Right lung (tissue), 5 donors: ENCODE measurements around the gene AMIGO1. TPM values are rescaled to one million over a fixed set of nuclear protein-coding genes. Genes with fewer than 3 reads are reported as not detected.

Source experiments
- DNase-seq, 2 donors: peaks; one replicate each; pipeline ENCODE4 v3.0.0-alpha.2; 2013
- polyA plus RNA-seq, 5 donors: library from polyadenylated mRNA; unstranded; fragments of 120-200 nt; gene quantifications; one replicate each; pipeline versions ENCODE4 v1.2.1 to v1.2.3, GENCODE V29; 2013; ENCODE audit warnings: inconsistent platforms in 1 of 5, low replicate concordance in 1 of 5; ENCODE audit not compliant: insufficient read length in 5 of 5, insufficient read depth in 1 of 5

Gene AMIGO1
- polyA plus RNA-seq, 5 donors: 2.6 to 5.1 (median 3.7) TPM

- no peak for DNase-seq
Measured at GRCh38 chr1:109508001-109508872, 1.3 kb downstream of the AMIGO1 start.

DNA sequence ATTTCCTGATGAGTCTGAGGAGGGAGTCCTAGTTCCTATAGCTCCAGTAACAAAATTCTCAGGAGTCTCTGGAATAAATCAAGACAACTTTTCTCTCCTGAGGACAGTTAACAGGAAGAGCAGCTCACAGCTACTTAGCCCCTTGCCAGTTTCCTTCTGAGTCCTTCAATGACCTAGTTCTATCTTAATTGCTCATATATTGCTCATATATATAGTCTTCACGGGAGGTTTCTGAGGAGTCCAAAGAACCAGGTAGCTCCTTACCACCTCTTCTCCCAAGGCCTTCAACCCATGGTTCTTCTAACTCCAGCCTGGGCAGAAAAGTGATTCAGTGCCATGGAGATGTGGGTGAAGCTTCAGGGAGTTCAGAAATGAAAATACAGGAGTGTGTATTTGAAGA lies 4.6 kb downstream of the AMIGO1 start:
- DNase-seq: no peak

GRCh38 chr1:109503935-109504334 lies 5.6 kb downstream of the AMIGO1 start:
- DNase-seq: no peak

DNA sequence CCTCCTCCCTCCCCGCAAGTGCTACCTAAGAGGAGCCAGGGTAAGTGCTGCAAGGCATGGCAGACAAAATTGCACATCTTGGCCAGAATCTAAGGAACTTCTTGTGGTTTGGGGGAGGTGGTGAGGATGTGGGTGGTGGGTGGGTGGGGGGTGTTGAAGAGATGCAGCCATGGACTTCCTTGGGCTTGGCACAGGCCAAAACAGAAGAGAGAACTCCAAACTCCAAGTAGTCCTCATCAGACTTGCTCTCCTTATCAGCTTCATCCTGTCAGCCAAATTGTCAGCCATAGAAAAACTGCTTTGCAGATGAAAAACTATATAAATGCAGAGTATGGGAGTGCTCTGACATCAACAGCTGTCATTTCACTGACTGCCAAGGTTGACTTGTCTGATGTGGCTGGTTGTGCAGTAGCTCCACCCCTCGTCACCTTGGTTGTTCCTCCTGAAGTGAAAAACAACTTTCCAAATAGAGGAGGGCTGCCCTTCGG lies 7.1 kb downstream of the AMIGO1 start:
- DNase-seq: no peak

DNA sequence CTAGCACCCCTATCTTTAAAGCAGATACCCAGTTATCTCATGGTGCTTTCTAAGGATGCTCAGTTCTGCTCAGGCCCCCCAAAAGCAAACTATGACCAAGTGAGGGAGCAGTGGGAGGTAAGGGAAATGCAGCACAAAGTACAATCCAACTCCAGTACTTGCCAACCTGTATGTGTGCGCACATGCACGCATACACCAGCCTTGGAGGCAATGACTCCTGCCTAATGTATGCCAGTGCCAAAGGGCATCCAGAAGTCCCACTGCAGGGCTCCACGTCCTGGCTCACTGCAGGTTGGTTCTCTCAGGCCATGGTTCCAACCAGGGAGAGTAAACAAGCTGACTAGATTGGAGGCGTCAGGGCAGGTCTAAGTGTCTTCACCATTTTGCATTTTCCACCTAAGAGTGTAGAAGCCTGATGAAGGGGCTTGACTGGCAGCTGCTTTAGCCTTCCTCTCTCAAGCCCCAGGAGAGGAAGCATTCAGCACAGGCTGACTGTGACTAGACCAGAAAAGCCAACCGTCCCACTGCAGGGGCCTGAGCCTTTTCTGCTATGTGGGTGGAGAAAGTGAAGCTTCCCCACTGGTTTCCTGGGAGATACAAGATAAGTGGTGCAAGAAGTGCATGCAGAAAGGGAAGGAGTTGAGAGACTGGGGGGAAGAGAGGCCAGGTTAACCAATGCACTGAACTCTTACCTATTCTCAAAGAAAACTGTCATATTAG lies 7.7 kb downstream of the AMIGO1 start:
- no peak for DNase-seq

DNA sequence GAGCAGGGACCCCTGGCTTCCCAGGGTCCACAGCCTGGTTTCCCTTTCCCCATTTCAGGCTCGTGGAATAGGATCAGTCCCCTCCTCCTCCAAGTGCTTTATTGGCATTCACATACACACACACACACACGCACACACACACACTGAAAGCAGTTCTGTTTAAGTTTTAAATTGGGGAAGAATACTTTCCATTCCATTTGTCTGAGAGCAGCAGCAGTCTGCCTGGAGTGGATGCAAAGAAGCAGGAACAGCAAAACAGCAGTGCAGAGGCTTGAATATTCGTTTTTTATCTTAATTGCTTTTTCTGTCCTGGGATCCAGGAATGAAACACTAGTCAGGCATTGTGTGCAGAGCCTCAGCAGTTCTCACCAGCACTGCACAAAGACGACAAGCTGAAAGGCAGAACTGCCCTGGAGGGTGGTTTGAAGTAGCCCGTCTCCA lies 8.6 kb downstream of the AMIGO1 start:
- no peak for DNase-seq

DNA sequence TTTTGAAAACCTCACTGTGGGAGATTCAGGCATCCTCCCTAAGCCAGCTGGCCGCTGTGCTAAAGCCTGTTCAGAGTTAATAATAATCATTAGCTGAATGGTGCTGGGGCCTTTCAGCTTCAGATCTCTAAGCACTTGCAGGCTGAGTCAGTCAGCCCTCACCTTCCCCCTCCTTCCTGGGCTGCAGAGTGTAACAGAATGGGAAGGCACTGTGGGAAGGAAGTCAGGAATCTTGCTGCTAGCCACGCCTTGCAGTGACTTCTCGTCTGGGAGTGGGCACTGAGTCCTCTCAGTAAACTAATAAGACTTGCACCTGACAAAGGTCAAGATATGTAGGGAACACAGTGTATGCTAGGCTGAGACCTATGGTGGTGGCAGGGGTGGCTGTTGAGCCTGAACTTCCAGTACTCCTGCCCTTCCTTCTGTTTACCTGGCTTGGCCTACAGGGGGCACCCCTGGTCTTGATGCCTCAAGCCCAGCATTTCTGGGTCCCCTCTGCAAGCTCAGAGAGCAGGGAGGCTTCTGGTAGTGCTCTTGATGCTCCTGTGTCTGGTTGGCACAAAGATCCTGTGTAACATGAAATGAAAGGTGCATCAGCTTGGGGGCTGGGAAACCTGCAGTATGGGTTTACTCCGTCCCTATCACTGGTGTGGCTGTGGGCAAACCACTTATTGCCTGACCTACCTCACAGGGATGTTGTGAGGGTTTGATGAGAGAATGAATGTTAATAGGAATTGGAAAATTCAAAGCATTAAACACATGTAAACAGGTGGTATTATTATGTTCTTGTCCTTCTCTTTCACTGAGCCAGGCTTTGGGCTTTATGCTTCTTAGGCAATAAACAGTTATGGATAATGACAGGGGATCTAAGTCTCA lies 9.6 kb downstream of the AMIGO1 start:
- no peak for DNase-seq

DNA sequence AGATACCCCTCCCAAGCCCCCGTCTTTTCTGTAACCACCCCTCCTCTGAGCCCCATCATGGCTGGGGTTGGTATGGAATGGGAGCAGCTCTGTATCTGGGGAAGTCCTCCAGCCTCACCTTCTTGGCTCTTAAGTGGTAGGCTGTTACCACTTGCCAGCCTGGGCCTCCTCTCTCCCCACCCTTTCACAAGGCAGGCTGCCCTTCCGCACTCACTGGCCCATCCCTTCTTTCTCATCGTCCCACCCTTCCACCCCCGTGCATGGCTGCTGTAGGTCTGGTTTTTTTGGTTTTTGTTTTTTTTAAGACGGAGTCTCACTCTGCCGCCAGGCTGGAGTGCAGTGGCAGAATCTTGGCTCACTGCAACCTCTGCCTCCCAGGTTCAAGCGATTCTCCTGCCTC lies 10.4 kb downstream of the AMIGO1 start:
- no peak for DNase-seq

DNA sequence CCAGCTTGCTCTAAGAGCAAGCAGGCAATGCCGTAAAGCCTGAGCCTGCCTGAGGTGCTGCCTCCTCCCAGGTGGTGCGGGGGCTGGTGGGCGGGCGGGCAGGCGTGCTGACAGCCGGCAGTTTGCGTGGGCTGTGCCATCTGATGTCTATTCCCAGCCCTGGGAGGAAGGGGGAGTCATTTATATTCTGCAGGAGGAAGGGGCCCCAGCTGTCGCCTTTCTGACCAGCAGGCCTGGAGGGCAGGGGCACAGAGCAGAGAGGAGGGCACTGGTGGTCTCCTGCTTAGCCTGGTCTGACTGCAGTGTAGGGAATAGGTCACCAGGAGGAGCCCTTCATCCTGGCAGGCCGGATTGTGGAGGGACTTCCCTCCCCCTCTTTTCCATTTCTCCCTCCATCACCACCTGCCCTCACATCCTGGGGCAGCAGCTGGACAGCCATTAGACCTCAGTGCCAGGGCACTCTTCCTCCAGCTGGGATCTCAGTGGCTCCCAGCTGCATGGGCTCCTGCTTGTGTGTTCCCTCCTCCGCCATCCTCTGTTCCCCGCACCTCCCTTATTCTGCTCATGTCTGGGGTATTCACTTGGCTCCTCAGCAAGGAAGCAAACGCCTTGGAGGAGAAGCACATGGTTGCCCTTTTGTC lies 11.2 kb downstream of the AMIGO1 start:
- no peak for DNase-seq

DNA sequence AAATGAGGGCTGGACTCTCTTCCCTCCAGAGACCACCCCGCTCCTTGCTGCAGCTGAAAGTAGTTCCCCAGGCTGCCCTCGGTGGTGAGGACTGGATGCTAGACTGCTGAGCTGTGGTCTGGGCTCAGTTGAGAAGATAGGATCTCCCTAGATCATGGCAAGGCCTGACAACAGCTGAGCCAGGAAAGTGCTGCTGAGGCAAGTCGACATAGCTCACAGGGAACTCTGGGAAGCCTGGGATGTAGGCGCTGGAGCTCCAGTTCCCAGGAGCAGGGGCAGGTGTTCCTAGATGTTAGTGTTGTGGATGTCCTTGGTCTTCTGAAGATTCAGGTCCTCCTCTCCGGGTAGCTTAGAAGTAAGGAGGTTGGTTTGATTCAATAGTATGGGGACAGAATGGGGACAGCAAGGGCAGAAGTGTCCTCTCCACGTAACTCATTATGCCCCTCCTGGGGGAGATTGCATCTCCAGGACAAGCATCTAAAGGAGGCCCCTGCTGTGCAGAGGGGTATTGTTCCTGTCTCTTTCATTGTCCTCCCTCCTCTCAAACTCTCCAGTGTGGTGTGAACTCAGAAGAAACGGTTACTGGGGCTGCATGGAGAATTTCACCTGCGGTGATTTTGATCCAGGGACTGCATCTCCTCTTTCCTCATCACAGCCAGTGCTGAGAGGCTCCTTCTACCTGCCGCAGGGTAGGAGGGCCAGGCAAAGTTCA lies 11.9 kb downstream of the AMIGO1 start:
- DNase-seq: no peak

- DNase-seq: no peak
Measured at GRCh38 chr1:109495738-109496137, 13.8 kb downstream of the AMIGO1 start.

DNA sequence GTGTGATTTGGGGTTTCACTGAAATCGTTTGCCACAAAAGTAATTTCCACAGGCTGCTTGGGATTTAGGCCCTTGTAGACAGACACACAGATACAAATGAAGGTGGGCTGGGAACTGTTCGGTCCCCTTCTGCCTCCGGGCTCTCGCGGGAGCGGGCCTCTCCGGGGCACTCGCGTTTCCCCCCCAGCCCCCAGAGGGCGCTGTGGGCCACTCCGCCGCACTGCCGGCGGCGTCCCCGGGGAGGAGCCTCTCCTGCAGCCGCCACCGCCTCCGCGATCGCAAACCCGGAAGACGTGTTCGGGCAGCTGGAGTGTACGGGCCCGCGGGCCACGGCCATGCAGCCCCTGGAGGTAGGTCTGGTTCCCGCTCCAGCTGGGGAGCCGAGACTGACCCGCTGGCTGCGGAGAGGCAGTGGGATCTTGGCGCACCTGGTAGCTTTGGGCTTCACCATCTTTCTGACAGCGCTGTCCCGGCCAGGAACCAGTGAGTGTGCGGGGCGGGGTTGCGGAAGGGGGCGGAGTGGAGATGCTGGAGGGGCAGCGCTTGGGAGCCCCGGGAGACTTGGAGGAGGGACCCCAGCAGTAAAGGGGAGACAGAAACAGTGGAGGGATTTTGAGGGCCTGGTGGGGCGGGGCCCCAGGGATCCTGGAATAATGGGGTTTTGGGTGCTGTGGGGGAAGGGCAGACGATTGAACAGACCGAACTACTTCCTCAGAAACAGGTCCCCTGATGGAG lies 15.6 kb downstream of the AMIGO1 start, which contains the start of gene CYB561D1:
CYB561D1 (plus strand) TSS at position 290 of the 735 bp plus-strand sequence; CDS start at position 336, 46 bp downstream.
- peak; percentile 85 to 86 for DNase-seq

- no peak for DNase-seq
Measured at GRCh38 chr1:109493227-109493626, 16.3 kb downstream of the AMIGO1 start.

- DNase-seq: no peak
Measured at GRCh38 chr1:109492779-109493178, 16.7 kb downstream of the AMIGO1 start.

- DNase-seq: no peak
Measured at GRCh38 chr1:109491372-109491771, 18.2 kb downstream of the AMIGO1 start.

GRCh38 chr1:109490934-109491302 lies 18.6 kb downstream of the AMIGO1 start:
- DNase-seq: no peak

- no peak for DNase-seq
Measured at GRCh38 chr1:109490029-109490933, 19.2 kb downstream of the AMIGO1 start.

DNA sequence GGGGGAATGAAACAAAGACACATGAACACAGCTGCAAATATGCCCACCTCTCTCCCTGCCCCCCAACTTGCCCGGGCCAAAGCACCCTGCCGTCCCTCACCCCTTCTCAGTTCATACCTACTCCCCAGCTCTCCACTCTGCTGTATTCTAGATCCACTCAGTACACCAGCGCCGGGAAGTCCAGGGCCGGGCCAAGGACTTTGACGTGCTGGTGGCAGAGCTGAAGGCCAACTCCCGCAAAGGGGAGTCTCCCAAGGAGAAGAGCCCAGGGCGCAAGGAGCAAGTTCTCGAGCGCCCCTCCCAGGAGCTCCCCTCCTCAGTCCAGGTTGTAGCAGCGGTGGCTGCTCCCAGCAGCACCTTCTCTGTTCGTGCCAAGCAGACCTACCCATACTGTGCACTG lies 20.8 kb downstream of the AMIGO1 start:
- DNase-seq: no peak

- DNase-seq: no peak
Measured at GRCh38 chr1:109488201-109488600, 21.3 kb downstream of the AMIGO1 start.
